WTC11 (cell line): ENCODE data around the gene HMMR. TPM values are rescaled to one million over a fixed set of nuclear protein-coding genes. Genes with fewer than 3 reads are reported as not detected.

Experiments used
- ATAC-seq: fragments of 200-7000 bp; cut with Tn5 transposase; 2 replicates; pipeline ENCODE4 v1.10.0; 2021; ENCODE audit warnings: mild to moderate bottlenecking, moderate library complexity
- CTCF ChIA-PET: fragments of 300-600 bp; sonication (Branson Sonifier 250); formaldehyde crosslinking; loops from one replicate; lab custom pipeline; 2021; ENCODE audit warnings: antibody characterized with exemption; lab: Charles Lee
- POLR2A ChIA-PET: fragments of 350-600 bp; sonication (Branson Sonifier 250); formaldehyde crosslinking; loops from one replicate; lab custom pipeline; 2021; ENCODE audit warnings: antibody characterized with exemption; lab: Charles Lee
- DNase-seq: peaks from one replicate; pipeline ENCODE4 v3.0.0; 2021; ENCODE audit warnings: low spot score
- H3K27ac Mint-ChIP-seq: 2 replicates; pipeline ENCODE4 v1.8.0; 2021; ENCODE audit warnings: mixed read lengths
- H3K27me3 Mint-ChIP-seq: 2 replicates; pipeline ENCODE4 v1.8.0; 2021; ENCODE audit warnings: low read depth, mild to moderate bottlenecking, moderate library complexity, mixed read lengths
- H3K36me3 Mint-ChIP-seq: 2 replicates; pipeline ENCODE4 v1.8.0; 2021; ENCODE audit warnings: mixed read lengths
- H3K4me1 Mint-ChIP-seq: 2 replicates; pipeline ENCODE4 v1.8.0; 2022; ENCODE audit warnings: mixed read lengths
- H3K4me3 Mint-ChIP-seq: 2 replicates; pipeline ENCODE4 v1.8.0; 2021; ENCODE audit warnings: mild to moderate bottlenecking, moderate library complexity, mixed read lengths
- H3K9me3 Mint-ChIP-seq: 2 replicates; pipeline ENCODE4 v1.8.0; 2021; ENCODE audit warnings: mixed read lengths
- FOXJ3 ChIP-seq: sonication (generic); formaldehyde crosslinking; IDR thresholded peaks from 2 replicates; pipeline ENCODE4 v1.9.0; 2021; ENCODE audit warnings: missing genetic modification reagents, mild to moderate bottlenecking, borderline replicate concordance
- FOXK1 ChIP-seq: sonication (generic); formaldehyde crosslinking; IDR thresholded peaks from 2 replicates; pipeline ENCODE4 v1.8.0; 2022; ENCODE audit warnings: mild to moderate bottlenecking, moderate library complexity, missing genetic modification reagents
- IRF2 ChIP-seq: sonication (generic); formaldehyde crosslinking; IDR thresholded peaks from 2 replicates; pipeline ENCODE4 v1.8.0; 2022; ENCODE audit warnings: low read depth, missing genetic modification reagents, borderline replicate concordance
- MXD4 ChIP-seq: fragments of 250-450 bp; sonication (Bioruptor Pico); IDR thresholded peaks from 2 replicates; pipeline ENCODE4 v1.8.0; 2021; ENCODE audit warnings: mild to moderate bottlenecking, moderate library complexity, borderline replicate concordance
- PRRX2 ChIP-seq: fragments of 250-450 bp; sonication (Bioruptor Pico); IDR thresholded peaks from 2 replicates; pipeline ENCODE4 v1.8.0; 2021; ENCODE audit warnings: mild to moderate bottlenecking
- RELA ChIP-seq: sonication (generic); formaldehyde crosslinking; IDR thresholded peaks from 2 replicates; pipeline ENCODE4 v1.8.1; 2022; ENCODE audit warnings: missing genetic modification reagents, mild to moderate bottlenecking, borderline replicate concordance
- RORB ChIP-seq: fragments of 250-450 bp; sonication (Bioruptor Pico); IDR thresholded peaks from 2 replicates; pipeline ENCODE4 v1.9.0; 2021; ENCODE audit warnings: mild to moderate bottlenecking
- SP1 ChIP-seq: sonication (generic); formaldehyde crosslinking; conservative IDR thresholded peaks from 2 replicates; pipeline ENCODE4 v1.8.1; 2022; ENCODE audit warnings: missing genetic modification reagents
- TEAD4 ChIP-seq: sonication (generic); formaldehyde crosslinking; IDR thresholded peaks from 2 replicates; pipeline ENCODE4 v1.8.0; 2022; ENCODE audit warnings: mild to moderate bottlenecking, missing genetic modification reagents
- ZNF396 ChIP-seq: fragments of 250-450 bp; sonication (Bioruptor Pico); IDR thresholded peaks from 2 replicates; pipeline ENCODE4 v1.8.0; 2021; ENCODE audit warnings: mild to moderate bottlenecking, moderate library complexity, borderline replicate concordance
- total RNA-seq: library from RNA; stranded (reverse); gene quantifications from 3 replicates; pipeline ENCODE4 v1.2.3, GENCODE V29; 2021
- TF ChIP-seq, protein P1 (sequence below): sonication (generic); formaldehyde crosslinking; IDR thresholded peaks from 2 replicates; pipeline ENCODE4 v1.8.1; 2022; ENCODE audit warnings: missing genetic modification reagents, borderline replicate concordance
- TF ChIP-seq, protein P2 (sequence below): sonication (generic); formaldehyde crosslinking; conservative IDR thresholded peaks from 2 replicates; pipeline ENCODE4 v1.8.1; 2023; ENCODE audit warnings: mild to moderate bottlenecking, low read depth, missing genetic modification reagents, moderate library complexity
- TF ChIP-seq, protein P3 (sequence below): sonication (generic); formaldehyde crosslinking; IDR thresholded peaks from 2 replicates; pipeline ENCODE4 v1.8.0; 2022; ENCODE audit warnings: mild to moderate bottlenecking, missing genetic modification reagents
- TF ChIP-seq, protein P4 (sequence below): fragments of 200-600 bp; IDR thresholded peaks from 2 replicates; pipeline ENCODE4 v1.8.0; 2022; ENCODE audit warnings: antibody characterized with exemption
- TF ChIP-seq, protein P5 (sequence below): sonication (generic); formaldehyde crosslinking; IDR thresholded peaks from 2 replicates; pipeline ENCODE4 v1.8.1; 2023; ENCODE audit warnings: mild to moderate bottlenecking, missing genetic modification reagents
- TF ChIP-seq, protein P6 (sequence below): sonication (generic); formaldehyde crosslinking; IDR thresholded peaks from 2 replicates; pipeline ENCODE4 v1.8.1; 2022; ENCODE audit warnings: mild to moderate bottlenecking, moderate library complexity, missing genetic modification reagents
- TF ChIP-seq, protein P7 (sequence below): sonication (generic); formaldehyde crosslinking; IDR thresholded peaks from 2 replicates; pipeline ENCODE4 v1.8.1; 2023; ENCODE audit warnings: mild to moderate bottlenecking, missing genetic modification reagents, moderate library complexity
- TF ChIP-seq, protein P8 (sequence below): fragments of 250-450 bp; sonication (Bioruptor Pico); conservative IDR thresholded peaks from 2 replicates; pipeline ENCODE4 v1.9.0; 2021; ENCODE audit warnings: mild to moderate bottlenecking

The HMMR gene
- total RNA-seq, 1 experiment from 2014 or later = 78.5 TPM

DNA sequence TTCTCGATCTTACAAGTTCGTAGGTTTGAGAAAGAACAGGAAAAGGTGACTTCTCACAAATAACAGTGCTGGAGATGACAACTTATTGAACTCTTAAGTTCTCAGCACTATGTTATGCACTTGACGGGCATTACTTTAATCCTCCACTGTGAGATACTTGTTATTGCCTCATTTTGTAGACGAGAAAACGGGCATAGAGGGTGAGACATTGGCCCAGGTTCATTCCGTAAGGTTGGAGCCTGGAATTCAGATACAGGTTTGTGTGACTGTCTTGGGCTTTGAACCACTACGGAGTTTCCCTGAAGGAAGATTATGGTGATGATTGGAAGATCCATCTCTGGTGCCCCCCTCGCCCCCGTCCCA lies 45.6 kb downstream of the HMMR start:
- Mint-ChIP-seq H3K4me3 (peak overlapping the region; percentile 97), H3K27ac (peak overlapping the region; percentile 98), H3K27me3 (no peaks in the 10 kb centered on the region), H3K4me1 (peaks cover 56% of the 10 kb centered on the region), H3K9me3 (no peaks in the 10 kb centered on the region), H3K36me3 (peaks cover 4% of the 10 kb centered on the region)
- DNase-seq (no peak), ATAC-seq (no peak)
- CTCF ChIA-PET = interaction anchor here (1.0 to 1.1 kb wide), 2 partner anchors 23 to 57 kb away, joined by 3 read pairs; no protein-coding TSS in a partner anchor
- TF ChIP-seq IRF2 (CRISPR knock-in tag) (no peak), PRRX2 (CRISPR knock-in tag) (no peak), MXD4 (CRISPR knock-in tag) (no peak), RELA (CRISPR knock-in tag) (no peak), FOXJ3 (CRISPR knock-in tag) (no peak), SP1 (CRISPR knock-in tag) (no peak), FOXK1 (no peak), RORB (CRISPR knock-in tag) (no peak), ZNF396 (CRISPR knock-in tag) (no peak), TEAD4 (CRISPR knock-in tag) (no peak)
- TF ChIP-seq, protein P1, sequence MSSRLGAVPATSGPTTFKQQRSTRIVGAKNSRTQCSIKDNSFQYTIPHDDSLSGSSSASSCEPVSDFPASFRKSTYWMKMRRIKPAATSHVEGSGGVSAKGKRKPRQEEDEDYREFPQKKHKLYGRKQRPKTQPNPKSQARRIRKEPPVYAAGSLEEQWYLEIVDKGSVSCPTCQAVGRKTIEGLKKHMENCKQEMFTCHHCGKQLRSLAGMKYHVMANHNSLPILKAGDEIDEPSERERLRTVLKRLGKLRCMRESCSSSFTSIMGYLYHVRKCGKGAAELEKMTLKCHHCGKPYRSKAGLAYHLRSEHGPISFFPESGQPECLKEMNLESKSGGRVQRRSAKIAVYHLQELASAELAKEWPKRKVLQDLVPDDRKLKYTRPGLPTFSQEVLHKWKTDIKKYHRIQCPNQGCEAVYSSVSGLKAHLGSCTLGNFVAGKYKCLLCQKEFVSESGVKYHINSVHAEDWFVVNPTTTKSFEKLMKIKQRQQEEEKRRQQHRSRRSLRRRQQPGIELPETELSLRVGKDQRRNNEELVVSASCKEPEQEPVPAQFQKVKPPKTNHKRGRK = no peak
- TF ChIP-seq, protein P2, sequence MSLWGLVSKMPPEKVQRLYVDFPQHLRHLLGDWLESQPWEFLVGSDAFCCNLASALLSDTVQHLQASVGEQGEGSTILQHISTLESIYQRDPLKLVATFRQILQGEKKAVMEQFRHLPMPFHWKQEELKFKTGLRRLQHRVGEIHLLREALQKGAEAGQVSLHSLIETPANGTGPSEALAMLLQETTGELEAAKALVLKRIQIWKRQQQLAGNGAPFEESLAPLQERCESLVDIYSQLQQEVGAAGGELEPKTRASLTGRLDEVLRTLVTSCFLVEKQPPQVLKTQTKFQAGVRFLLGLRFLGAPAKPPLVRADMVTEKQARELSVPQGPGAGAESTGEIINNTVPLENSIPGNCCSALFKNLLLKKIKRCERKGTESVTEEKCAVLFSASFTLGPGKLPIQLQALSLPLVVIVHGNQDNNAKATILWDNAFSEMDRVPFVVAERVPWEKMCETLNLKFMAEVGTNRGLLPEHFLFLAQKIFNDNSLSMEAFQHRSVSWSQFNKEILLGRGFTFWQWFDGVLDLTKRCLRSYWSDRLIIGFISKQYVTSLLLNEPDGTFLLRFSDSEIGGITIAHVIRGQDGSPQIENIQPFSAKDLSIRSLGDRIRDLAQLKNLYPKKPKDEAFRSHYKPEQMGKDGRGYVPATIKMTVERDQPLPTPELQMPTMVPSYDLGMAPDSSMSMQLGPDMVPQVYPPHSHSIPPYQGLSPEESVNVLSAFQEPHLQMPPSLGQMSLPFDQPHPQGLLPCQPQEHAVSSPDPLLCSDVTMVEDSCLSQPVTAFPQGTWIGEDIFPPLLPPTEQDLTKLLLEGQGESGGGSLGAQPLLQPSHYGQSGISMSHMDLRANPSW = no peak
- TF ChIP-seq, protein P3, sequence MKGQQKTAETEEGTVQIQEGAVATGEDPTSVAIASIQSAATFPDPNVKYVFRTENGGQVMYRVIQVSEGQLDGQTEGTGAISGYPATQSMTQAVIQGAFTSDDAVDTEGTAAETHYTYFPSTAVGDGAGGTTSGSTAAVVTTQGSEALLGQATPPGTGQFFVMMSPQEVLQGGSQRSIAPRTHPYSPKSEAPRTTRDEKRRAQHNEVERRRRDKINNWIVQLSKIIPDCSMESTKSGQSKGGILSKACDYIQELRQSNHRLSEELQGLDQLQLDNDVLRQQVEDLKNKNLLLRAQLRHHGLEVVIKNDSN (CRISPR knock-in tag) = no peak
- TF ChIP-seq, protein P4, sequence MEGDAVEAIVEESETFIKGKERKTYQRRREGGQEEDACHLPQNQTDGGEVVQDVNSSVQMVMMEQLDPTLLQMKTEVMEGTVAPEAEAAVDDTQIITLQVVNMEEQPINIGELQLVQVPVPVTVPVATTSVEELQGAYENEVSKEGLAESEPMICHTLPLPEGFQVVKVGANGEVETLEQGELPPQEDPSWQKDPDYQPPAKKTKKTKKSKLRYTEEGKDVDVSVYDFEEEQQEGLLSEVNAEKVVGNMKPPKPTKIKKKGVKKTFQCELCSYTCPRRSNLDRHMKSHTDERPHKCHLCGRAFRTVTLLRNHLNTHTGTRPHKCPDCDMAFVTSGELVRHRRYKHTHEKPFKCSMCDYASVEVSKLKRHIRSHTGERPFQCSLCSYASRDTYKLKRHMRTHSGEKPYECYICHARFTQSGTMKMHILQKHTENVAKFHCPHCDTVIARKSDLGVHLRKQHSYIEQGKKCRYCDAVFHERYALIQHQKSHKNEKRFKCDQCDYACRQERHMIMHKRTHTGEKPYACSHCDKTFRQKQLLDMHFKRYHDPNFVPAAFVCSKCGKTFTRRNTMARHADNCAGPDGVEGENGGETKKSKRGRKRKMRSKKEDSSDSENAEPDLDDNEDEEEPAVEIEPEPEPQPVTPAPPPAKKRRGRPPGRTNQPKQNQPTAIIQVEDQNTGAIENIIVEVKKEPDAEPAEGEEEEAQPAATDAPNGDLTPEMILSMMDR = no peak
- TF ChIP-seq, protein P5, sequence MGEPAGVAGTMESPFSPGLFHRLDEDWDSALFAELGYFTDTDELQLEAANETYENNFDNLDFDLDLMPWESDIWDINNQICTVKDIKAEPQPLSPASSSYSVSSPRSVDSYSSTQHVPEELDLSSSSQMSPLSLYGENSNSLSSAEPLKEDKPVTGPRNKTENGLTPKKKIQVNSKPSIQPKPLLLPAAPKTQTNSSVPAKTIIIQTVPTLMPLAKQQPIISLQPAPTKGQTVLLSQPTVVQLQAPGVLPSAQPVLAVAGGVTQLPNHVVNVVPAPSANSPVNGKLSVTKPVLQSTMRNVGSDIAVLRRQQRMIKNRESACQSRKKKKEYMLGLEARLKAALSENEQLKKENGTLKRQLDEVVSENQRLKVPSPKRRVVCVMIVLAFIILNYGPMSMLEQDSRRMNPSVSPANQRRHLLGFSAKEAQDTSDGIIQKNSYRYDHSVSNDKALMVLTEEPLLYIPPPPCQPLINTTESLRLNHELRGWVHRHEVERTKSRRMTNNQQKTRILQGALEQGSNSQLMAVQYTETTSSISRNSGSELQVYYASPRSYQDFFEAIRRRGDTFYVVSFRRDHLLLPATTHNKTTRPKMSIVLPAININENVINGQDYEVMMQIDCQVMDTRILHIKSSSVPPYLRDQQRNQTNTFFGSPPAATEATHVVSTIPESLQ (CRISPR knock-in tag) = no peak
- TF ChIP-seq, protein P6, sequence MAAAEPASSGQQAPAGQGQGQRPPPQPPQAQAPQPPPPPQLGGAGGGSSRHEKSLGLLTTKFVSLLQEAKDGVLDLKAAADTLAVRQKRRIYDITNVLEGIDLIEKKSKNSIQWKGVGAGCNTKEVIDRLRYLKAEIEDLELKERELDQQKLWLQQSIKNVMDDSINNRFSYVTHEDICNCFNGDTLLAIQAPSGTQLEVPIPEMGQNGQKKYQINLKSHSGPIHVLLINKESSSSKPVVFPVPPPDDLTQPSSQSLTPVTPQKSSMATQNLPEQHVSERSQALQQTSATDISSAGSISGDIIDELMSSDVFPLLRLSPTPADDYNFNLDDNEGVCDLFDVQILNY (CRISPR knock-in tag) = no peak
- TF ChIP-seq, protein P7, sequence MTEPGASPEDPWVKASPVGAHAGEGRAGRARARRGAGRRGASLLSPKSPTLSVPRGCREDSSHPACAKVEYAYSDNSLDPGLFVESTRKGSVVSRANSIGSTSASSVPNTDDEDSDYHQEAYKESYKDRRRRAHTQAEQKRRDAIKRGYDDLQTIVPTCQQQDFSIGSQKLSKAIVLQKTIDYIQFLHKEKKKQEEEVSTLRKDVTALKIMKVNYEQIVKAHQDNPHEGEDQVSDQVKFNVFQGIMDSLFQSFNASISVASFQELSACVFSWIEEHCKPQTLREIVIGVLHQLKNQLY (CRISPR knock-in tag) = no peak
- TF ChIP-seq, protein P8, sequence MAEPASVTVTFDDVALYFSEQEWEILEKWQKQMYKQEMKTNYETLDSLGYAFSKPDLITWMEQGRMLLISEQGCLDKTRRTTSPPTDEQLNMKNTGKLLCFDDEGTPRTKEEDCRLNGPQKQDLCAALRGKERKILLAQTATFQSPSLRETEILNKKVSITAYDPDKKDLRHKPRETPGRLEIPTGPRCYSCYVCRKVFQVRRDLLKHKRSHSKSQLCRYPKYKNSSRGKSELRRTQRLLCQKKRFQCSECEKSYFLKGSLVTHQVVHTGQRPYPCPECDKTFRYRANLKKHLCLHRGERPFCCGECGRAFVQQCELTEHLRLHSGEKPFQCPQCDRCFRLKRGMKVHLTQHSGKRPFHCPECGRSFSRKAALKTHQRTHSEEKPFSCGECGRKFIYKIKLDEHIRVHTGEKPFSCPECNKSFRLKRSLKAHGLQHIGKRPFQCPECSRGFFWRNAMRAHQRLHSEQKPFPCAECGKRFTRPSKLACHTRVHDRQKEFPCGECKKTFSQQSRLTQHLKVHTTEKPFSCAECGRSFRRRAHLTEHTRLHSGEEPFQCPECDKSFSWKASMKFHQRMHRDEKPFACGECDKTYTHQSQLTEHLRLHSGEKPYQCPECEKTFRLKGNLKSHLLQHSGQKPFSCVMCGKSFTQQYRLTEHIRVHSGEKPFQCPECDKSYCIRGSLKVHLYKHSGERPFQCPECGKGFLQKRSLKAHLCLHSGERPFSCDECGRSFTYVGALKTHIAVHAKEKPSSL (CRISPR knock-in tag) = no peak
- TF ChIP-seq, all 79 proteins: peak for 0
- POLR2A ChIA-PET = interaction anchor here (1.1 to 4.7 kb wide), 6 partner anchors 12 to 68 kb away, joined by 3 to 77 read pairs (median 6); partner anchors contain the start of genes CCNG1, HMMR and NUDCD2
